ENCODE measurements around the gene CAPN1.

DNA sequence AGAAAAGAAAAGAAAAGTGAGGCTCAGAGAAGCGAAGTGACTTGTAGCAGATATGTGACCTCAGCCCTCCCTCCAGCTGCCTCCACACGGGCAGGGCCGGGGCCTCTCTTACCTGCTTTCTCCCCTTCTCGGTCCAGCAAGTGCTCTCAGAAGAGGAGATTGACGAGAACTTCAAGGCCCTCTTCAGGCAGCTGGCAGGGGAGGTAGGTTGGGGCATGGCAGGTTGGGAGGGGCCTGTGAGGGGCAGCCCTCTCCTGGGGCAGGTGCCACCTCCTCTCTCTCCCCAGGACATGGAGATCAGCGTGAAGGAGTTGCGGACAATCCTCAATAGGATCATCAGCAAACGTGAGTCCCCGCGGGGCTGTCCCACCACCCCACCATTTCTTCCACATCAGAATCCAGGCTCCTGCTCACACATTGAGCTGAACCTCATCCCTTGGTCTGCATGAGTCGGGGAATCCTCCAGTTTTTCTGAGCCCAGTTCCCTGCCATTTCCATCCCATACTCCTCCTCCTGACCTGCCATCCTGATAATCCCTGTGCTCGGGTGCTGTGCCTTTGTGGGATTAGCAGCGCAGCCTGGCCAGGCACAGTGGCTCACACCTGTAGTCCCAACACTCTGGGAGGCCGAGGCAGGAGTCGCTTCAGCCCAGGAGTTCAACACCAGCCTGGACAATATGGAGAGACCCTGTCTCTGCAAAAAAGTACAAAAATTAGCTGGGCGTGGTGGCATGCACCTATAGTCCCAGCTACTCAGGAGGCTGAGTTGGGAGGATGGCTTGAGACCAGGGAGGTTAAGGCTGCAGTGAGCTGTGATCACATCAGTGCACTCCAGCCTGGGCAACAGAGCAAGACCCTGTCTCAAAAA is 26.4 kb downstream of the CAPN1 start:
- TF ChIP-seq, protein P1, sequence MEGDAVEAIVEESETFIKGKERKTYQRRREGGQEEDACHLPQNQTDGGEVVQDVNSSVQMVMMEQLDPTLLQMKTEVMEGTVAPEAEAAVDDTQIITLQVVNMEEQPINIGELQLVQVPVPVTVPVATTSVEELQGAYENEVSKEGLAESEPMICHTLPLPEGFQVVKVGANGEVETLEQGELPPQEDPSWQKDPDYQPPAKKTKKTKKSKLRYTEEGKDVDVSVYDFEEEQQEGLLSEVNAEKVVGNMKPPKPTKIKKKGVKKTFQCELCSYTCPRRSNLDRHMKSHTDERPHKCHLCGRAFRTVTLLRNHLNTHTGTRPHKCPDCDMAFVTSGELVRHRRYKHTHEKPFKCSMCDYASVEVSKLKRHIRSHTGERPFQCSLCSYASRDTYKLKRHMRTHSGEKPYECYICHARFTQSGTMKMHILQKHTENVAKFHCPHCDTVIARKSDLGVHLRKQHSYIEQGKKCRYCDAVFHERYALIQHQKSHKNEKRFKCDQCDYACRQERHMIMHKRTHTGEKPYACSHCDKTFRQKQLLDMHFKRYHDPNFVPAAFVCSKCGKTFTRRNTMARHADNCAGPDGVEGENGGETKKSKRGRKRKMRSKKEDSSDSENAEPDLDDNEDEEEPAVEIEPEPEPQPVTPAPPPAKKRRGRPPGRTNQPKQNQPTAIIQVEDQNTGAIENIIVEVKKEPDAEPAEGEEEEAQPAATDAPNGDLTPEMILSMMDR (IDR thresholded peaks at IDR 0.05 in 4 of 5, conservative IDR thresholded peaks at IDR 0.05 in 1 of 5): no peak
- no peak for TF ChIP-seq POLR2A (IDR thresholded peaks at IDR 0.05)

All from gastrocnemius medialis (tissue), 4 donors.